ENCODE data around the gene SNAPC4.

SNAPC4 gene

DNA sequence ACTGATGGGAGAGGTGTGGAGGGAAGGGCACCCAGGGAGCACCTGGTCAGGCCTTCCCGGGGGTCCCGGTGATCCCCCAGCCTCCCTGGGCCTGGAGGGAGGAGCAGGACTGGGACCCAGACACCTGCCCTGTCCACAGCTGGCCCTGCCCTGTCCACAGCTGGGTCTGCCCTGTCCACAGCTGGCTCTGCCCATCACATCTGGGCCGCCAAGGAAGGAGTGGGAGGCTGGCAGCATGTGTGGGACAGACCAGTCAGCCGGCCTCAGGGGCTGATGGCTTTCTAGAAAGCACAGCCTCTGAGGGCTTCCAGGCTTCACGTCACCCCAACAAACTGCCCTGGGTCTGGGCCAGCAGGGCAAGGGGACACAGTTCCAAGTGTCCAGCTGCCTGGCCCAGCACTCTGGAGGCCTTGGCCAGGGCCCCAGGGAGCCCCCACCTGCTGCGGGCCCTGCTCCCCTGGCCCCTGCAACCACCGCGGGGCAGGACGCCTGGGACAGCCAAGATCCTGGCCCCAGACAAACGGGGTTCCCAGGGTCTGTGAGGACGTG lies 48.6 kb downstream of the SNAPC4 start:
- no peak for DNase-seq

Measured in NCI-H1092 treated with DMSO at 0.1 percent for 48 hours (cell line).